OCI-LY7 (cell line): ENCODE data around the gene GRHL3. TPM values are rescaled to one million over a fixed set of nuclear protein-coding genes. Genes with fewer than 3 reads are reported as not detected.
"Not testable (repeated sequence)": the region's sequence is repeated elsewhere in the genome, so short reads cannot be mapped to it uniquely, and the experiment has no call there.

ENCODE experiments used
- Bru-seq: library from RNA; stranded (reverse); fragments of 400-500 nt; gene quantifications from one replicate; lab custom pipeline; 2021; lab: Mats Ljungman, UMichigan
- BruChase-seq, 2 experiments: library from RNA; stranded (reverse); fragments of 400-500 nt; gene quantifications; one replicate each; lab custom pipeline; 2021; lab: Mats Ljungman, UMichigan
- BruUV-seq: library from RNA; stranded (reverse); fragments of 400-500 nt; replicated peaks from 2 replicates; lab custom pipeline; 2021; lab: Mats Ljungman, UMichigan
- CTCF ChIA-PET: fragments of 300-600 bp; sonication (Branson Sonifier 250); formaldehyde crosslinking; loops from one replicate; lab custom pipeline; 2022; ENCODE audit warnings: antibody characterized with exemption; ENCODE audit not compliant: unreplicated experiment; lab: Charles Lee
- POLR2A ChIA-PET: fragments of 300-600 bp; sonication (Branson Sonifier 250); formaldehyde crosslinking; loops from one replicate; lab custom pipeline; 2022; ENCODE audit warnings: antibody characterized with exemption; lab: Charles Lee
- DNase-seq: peaks from one replicate; pipeline ENCODE4 v3.0.0-alpha.2; 2015; ENCODE audit warnings: low spot score
- H2AFZ ChIP-seq: fragments of 200-600 bp; sonication (generic), shearing (Covaris generic); 2 replicates; pipeline ENCODE4 v1.6.1; 2014; ENCODE audit warnings: mild to moderate bottlenecking, antibody characterized with exemption, low read length, moderate library complexity
- H3K27ac ChIP-seq: fragments of 200-600 bp; sonication (generic); 2 replicates; pipeline ENCODE4 v1.5.1; 2014; ENCODE audit warnings: mixed run types, low read depth, mild to moderate bottlenecking, moderate library complexity, low read length, inconsistent platforms; ENCODE audit not compliant: poor library complexity, severe bottlenecking
- H3K36me3 ChIP-seq: fragments of 200-600 bp; sonication (generic); 2 replicates; pipeline ENCODE4 v1.6.1; 2014; ENCODE audit warnings: mild to moderate bottlenecking, antibody characterized with exemption, low read length, moderate library complexity, mixed read lengths; ENCODE audit not compliant: insufficient read depth
- H3K4me1 ChIP-seq: fragments of 200-600 bp; sonication (generic); 2 replicates; pipeline ENCODE4 v1.5.1; 2014; ENCODE audit warnings: mild to moderate bottlenecking, low read length; ENCODE audit not compliant: insufficient read depth, poor library complexity, severe bottlenecking
- H3K4me2 ChIP-seq: fragments of 200-600 bp; sonication (generic); 2 replicates; pipeline ENCODE4 v1.6.1; 2014; ENCODE audit warnings: mild to moderate bottlenecking, low read length
- H3K4me3 ChIP-seq: fragments of 200-600 bp; sonication (generic); 2 replicates; pipeline ENCODE4 v1.5.1; 2014; ENCODE audit warnings: mild to moderate bottlenecking, low read depth, low read length; ENCODE audit not compliant: poor library complexity, severe bottlenecking
- H3K79me2 ChIP-seq: fragments of 200-600 bp; sonication (generic); 2 replicates; pipeline ENCODE4 v1.6.1; 2016; ENCODE audit warnings: low read depth, mild to moderate bottlenecking, low read length, moderate library complexity, mixed read lengths; ENCODE audit not compliant: insufficient read depth
- H3K9me2 ChIP-seq: fragments of 200-600 bp; sonication (generic); 2 replicates; pipeline ENCODE4 v1.6.1; 2016; ENCODE audit warnings: mild to moderate bottlenecking, low read length, mixed read lengths; ENCODE audit not compliant: insufficient read depth
- H3K9me3 ChIP-seq: fragments of 200-600 bp; sonication (generic); 2 replicates; pipeline ENCODE4 v1.6.1; 2014; ENCODE audit warnings: mild to moderate bottlenecking, mixed run types, low read length, mixed read lengths
- H4K20me1 ChIP-seq: fragments of 200-600 bp; sonication (generic); 2 replicates; pipeline ENCODE4 v1.6.1; 2014; ENCODE audit warnings: mild to moderate bottlenecking, antibody characterized with exemption, low read length, moderate library complexity, mixed read lengths; ENCODE audit not compliant: insufficient read depth
- EZH2phosphoT487 ChIP-seq: fragments of 200-600 bp; sonication (generic); IDR thresholded peaks from 2 replicates; pipeline ENCODE4 v1.6.1; 2018; ENCODE audit warnings: low read depth, borderline replicate concordance, mild to moderate bottlenecking, mixed run types, antibody characterized with exemption, low read length, moderate library complexity, mixed read lengths
- intact Hi-C: fragments of 100-400 bp; cut with micrococcal nuclease; formaldehyde crosslinking; loops from one replicate; pipeline ENCODE4 v1.10.0; 2022; ENCODE audit not compliant: unreplicated experiment
- long read RNA-seq: library from polyadenylated mRNA; stranded (forward); transcript quantifications from one replicate; pipeline ENCODE4 v2.0.0, GENCODE V29; 2022
- total RNA-seq, 2 experiments: library from RNA; depleted of rRNA in 1 of 2; stranded (reverse); fragments of >200 nt in 1 of 2; shearing (Covaris generic) in 1 of 2; gene quantifications; 2 replicates each; pipeline ENCODE4 v1.2.3, GENCODE V29; 2014 to 2022
- TF ChIP-seq, protein P1 (sequence below): fragments of 200-600 bp; sonication (generic); conservative IDR thresholded peaks from 2 replicates; pipeline ENCODE4 v1.5.1; 2014; ENCODE audit warnings: mild to moderate bottlenecking, antibody characterized with exemption, low read length, moderate library complexity, mixed read lengths

GRHL3 gene
- total RNA-seq (2014; rRNA removed; shearing (Covaris generic)) = 0.09 TPM in 1 of 2 replicates, not detected in the other
- 0.35 and 0.65 TPM in 2 replicates for total RNA-seq (2022)
- Bru-seq, nascent RNA = percentile 14 among the genes with signal in this experiment
- BruChase-seq, experiment 1, labeled RNA remaining after a 6-hour chase = percentile 11 among the genes with signal in this experiment
- BruChase-seq, experiment 2, labeled RNA remaining after a 2-hour chase = percentile 11 among the genes with signal in this experiment
- long read RNA-seq = 0 reads

GRCh38 chr1:24319312-24319863, at the start of gene GRHL3:
Gene GRHL3 (plus strand): TSS chr1:24319357. CDS start chr1:24319552, 195 bp downstream.
- H4K20me1 ChIP-seq = no peaks in the 10 kb centered on the region
- no peak within 1 kb of the TSS for H3K4me3 ChIP-seq
- no peak within 1 kb of the TSS for H3K27ac ChIP-seq
- H3K36me3 ChIP-seq = no peaks in the 10 kb centered on the region
- no TSS peak for BruUV-seq
- H3K4me2 ChIP-seq = peak within 1 kb of the TSS; percentile 29
- no peak within 1 kb of the TSS; the same call in 1 of the 2 replicates for H2AFZ ChIP-seq
- ChIA-PET CTCF (no interaction called here), POLR2A (interaction anchor here (0.7 kb wide), 4 partner anchors 114 to 1751 kb away, joined by 3 to 4 read pairs (median 3); no protein-coding TSS in a partner anchor)
- no peaks in the 10 kb centered on the region for H3K9me2 ChIP-seq
- intact Hi-C loops = no loop called here
- H3K9me3 ChIP-seq = no peaks in the 10 kb centered on the region
- DNase-seq = no peak
- H3K79me2 ChIP-seq = no peaks in the 10 kb centered on the region
- peaks cover 42% of the 10 kb centered on the region for H3K4me1 ChIP-seq
- TF ChIP-seq EZH2phosphoT487 = no peak
- TF ChIP-seq, protein P1, sequence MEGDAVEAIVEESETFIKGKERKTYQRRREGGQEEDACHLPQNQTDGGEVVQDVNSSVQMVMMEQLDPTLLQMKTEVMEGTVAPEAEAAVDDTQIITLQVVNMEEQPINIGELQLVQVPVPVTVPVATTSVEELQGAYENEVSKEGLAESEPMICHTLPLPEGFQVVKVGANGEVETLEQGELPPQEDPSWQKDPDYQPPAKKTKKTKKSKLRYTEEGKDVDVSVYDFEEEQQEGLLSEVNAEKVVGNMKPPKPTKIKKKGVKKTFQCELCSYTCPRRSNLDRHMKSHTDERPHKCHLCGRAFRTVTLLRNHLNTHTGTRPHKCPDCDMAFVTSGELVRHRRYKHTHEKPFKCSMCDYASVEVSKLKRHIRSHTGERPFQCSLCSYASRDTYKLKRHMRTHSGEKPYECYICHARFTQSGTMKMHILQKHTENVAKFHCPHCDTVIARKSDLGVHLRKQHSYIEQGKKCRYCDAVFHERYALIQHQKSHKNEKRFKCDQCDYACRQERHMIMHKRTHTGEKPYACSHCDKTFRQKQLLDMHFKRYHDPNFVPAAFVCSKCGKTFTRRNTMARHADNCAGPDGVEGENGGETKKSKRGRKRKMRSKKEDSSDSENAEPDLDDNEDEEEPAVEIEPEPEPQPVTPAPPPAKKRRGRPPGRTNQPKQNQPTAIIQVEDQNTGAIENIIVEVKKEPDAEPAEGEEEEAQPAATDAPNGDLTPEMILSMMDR = no peak

- DNase-seq, H4K20me1 ChIP-seq, H3K36me3 ChIP-seq, CTCF ChIA-PET, H3K9me3 ChIP-seq, intact Hi-C loops, H2AFZ ChIP-seq, H3K9me2 ChIP-seq, H3K4me3 ChIP-seq, H3K4me2 ChIP-seq, POLR2A ChIA-PET, H3K4me1 ChIP-seq, BruUV-seq, H3K79me2 ChIP-seq, H3K27ac ChIP-seq: not testable (repeated sequence)
Measured at GRCh38 chr1:24274203-24275103, 44.7 kb upstream of the GRHL3 start.

DNA sequence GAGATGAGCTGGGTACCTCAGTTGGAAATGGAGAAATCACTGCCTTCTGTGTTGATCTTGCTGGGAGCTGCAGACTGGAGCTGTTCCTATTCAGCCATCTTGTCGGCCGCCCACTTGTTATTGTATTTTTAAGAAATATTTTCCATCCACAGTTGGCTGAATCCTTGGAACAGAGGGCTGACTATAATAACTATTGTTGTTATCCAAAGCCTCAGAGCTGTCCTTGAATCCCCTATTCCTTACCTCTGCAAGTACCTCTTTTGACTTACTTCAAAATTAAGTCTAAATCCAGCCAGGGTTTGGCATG, 44.1 kb upstream of the GRHL3 start:
- CTCF ChIA-PET = no interaction called here
- no peak for DNase-seq
- Histone ChIP-seq H3K36me3 (no peaks in the 10 kb centered on the region), H3K9me3 (no peaks in the 10 kb centered on the region), H3K4me3 (no peak overlapping the region), H3K27ac (no peak overlapping the region), H2AFZ (no peak overlapping the region), H3K9me2 (no peaks in the 10 kb centered on the region), H3K79me2 (no peaks in the 10 kb centered on the region), H4K20me1 (no peaks in the 10 kb centered on the region), H3K4me2 (no peak overlapping the region), H3K4me1 (no peaks in the 10 kb centered on the region)
- intact Hi-C loops = no loop called here
- TF ChIP-seq, protein P1 = no peak
- TF ChIP-seq EZH2phosphoT487 = no peak
- BruUV-seq = no TSS peak
- POLR2A ChIA-PET = no interaction called here
